HCT116 (cell line): ENCODE measurements around the gene ERBB2. TPM values are rescaled to one million over a fixed set of nuclear protein-coding genes. Genes with fewer than 3 reads are reported as not detected.
A peak's percentile ranks its signal among the peaks of the same experiment; 100 is the strongest.

Experiments
- ATAC-seq: fragments of 200-7000 bp; cut with Tn5 transposase; 2 replicates; pipeline ENCODE4 v1.9.1; 2020; ENCODE audit warnings: mild to moderate bottlenecking, moderate library complexity
- BruUV-seq: library from RNA; stranded (reverse); fragments of 400-500 nt; replicated peaks from 2 replicates; lab custom pipeline; 2021; lab: Mats Ljungman, UMichigan
- CTCF ChIA-PET: fragments of 300-600 bp; sonication (Branson Sonifier 250); formaldehyde crosslinking; loops from one replicate; lab custom pipeline; 2021; ENCODE audit warnings: antibody characterized with exemption; lab: Charles Lee
- POLR2A ChIA-PET: fragments of 300-600, 350-600 bp; sonication (Branson Sonifier 250); formaldehyde crosslinking; loops from one replicate; lab custom pipeline; 2021; ENCODE audit warnings: antibody characterized with exemption; lab: Charles Lee
- RAD21 ChIA-PET, 2 experiments: fragments of 300-600 bp; sonication (Branson Sonifier 250); formaldehyde crosslinking; loops; one replicate each; lab custom pipeline; 2023; ENCODE audit warnings: low total read pairs in 2 of 2; ENCODE audit not compliant: uncharacterized antibody in 2 of 2, unreplicated experiment in 2 of 2, low non-redundant PET in 1 of 2; lab: Charles Lee
- DNase-seq: peaks from one replicate; pipeline ENCODE4 v3.0.0-alpha.2; 2010; ENCODE audit warnings: low read depth, low spot score
- H2AFZ ChIP-seq: fragments of 200-600 bp; shearing (Covaris generic), sonication (generic); 2 replicates; pipeline ENCODE4 v1.6.1; 2017; ENCODE audit warnings: low read depth, mixed run types, mixed read lengths, antibody characterized with exemption, low read length; ENCODE audit not compliant: poor library complexity, severe bottlenecking
- H3K27ac ChIP-seq: 2 replicates; pipeline ENCODE4 v1.5.1; 2012; ENCODE audit warnings: low read depth, low read length
- H3K27me3 ChIP-seq: fragments of 200-600 bp; sonication (generic); 2 replicates; pipeline ENCODE4 v1.6.1; 2016; ENCODE audit warnings: mixed run types, low read length, mixed read lengths; ENCODE audit not compliant: insufficient read depth
- H3K36me3 ChIP-seq, 2 experiments: fragments of 200-500 bp in 1 of 2; fragments of 200-600 bp in 1 of 2; sonication (Bioruptor generic) in 1 of 2; sonication (generic) in 1 of 2; 2 replicates each; pipeline versions ENCODE4 v1.5.1 to v1.6.1; 2014 to 2016; ENCODE audit warnings: low read length in 2 of 2, inconsistent platforms in 1 of 2, mixed read lengths in 1 of 2, mixed run types in 1 of 2; ENCODE audit not compliant: insufficient read depth in 2 of 2, control insufficient read depth in 1 of 2
- H3K4me1 ChIP-seq, 2 experiments: fragments of 200-600 bp in 1 of 2; sonication (generic) in 1 of 2; 2 replicates each; pipeline versions ENCODE4 v1.5.1 to v1.6.1; 2012 to 2017; ENCODE audit warnings: low read length in 2 of 2, inconsistent platforms in 1 of 2, mild to moderate bottlenecking in 1 of 2, mixed read lengths in 1 of 2, mixed run types in 1 of 2, moderate library complexity in 1 of 2; ENCODE audit not compliant: insufficient read depth in 2 of 2, control insufficient read depth in 1 of 2
- H3K4me2 ChIP-seq: fragments of 200-600 bp; sonication (generic); 2 replicates; pipeline ENCODE4 v1.6.1; 2017; ENCODE audit warnings: mixed run types, low read length, mixed read lengths
- H3K4me3 ChIP-seq, 2 experiments: fragments of 200-600 bp in 1 of 2; sonication (generic) in 1 of 2; replicated peaks in 1 of 2; 2 replicates each; pipeline ENCODE4 v1.5.1; 2011 to 2016; ENCODE audit warnings: low read length in 2 of 2, control low read depth in 1 of 2, low read depth in 1 of 2, mild to moderate bottlenecking in 1 of 2, mixed read lengths in 1 of 2, mixed run types in 1 of 2
- H3K79me2 ChIP-seq: fragments of 200-600 bp; sonication (generic); 2 replicates; pipeline ENCODE4 v1.6.1; 2017; ENCODE audit warnings: mild to moderate bottlenecking, mixed run types, low read length, moderate library complexity, mixed read lengths; ENCODE audit not compliant: insufficient read depth
- H3K9ac ChIP-seq: fragments of 200-600 bp; sonication (generic); 2 replicates; pipeline ENCODE4 v1.6.1; 2016; ENCODE audit warnings: low read length, mixed read lengths
- H3K9me2 ChIP-seq: fragments of 200-600 bp; sonication (generic), shearing (Covaris generic); 2 replicates; pipeline ENCODE4 v1.6.1; 2017; ENCODE audit warnings: mixed run types, mild to moderate bottlenecking, moderate library complexity; ENCODE audit not compliant: insufficient read depth
- H3K9me3 ChIP-seq, 2 experiments: fragments of 200-500 bp in 1 of 2; fragments of 200-600 bp in 1 of 2; sonication (Bioruptor generic) in 1 of 2; sonication (generic) in 1 of 2; 2 replicates each; pipeline ENCODE4 v1.6.1; 2014 to 2017; ENCODE audit warnings: low read length in 2 of 2, mixed read lengths in 2 of 2, inconsistent platforms in 1 of 2, low read depth in 1 of 2, mild to moderate bottlenecking in 1 of 2, mixed run types in 1 of 2, moderate library complexity in 1 of 2; ENCODE audit not compliant: control insufficient read depth in 1 of 2, insufficient read depth in 1 of 2
- H4K20me1 ChIP-seq: fragments of 200-600 bp; sonication (generic), shearing (Covaris generic); 2 replicates; pipeline ENCODE4 v1.6.1; 2017; ENCODE audit warnings: mixed run types, mild to moderate bottlenecking, moderate library complexity; ENCODE audit not compliant: insufficient read depth
- ATF3 ChIP-seq: IDR thresholded peaks from 2 replicates; pipeline ENCODE4 v1.6.1; 2012
- CBX3 ChIP-seq: IDR thresholded peaks from 2 replicates; pipeline ENCODE4 v1.6.1; 2012; ENCODE audit warnings: low read depth
- CEBPB ChIP-seq: IDR thresholded peaks from 2 replicates; pipeline ENCODE4 v1.6.1; 2012; ENCODE audit warnings: low read depth
- CTCF ChIP-seq, 3 experiments: fragments of 200-600 bp in 1 of 3; sonication (generic) in 1 of 3; IDR thresholded peaks in 2 of 3; conservative IDR thresholded peaks in 1 of 3; 2 replicates each; pipeline ENCODE4 v1.5.1; 2012 to 2017; ENCODE audit warnings: low read depth in 2 of 3, low read length in 2 of 3, antibody characterized with exemption in 1 of 3, borderline replicate concordance in 1 of 3, control low read depth in 1 of 3, mild to moderate bottlenecking in 1 of 3, mixed read lengths in 1 of 3, mixed run types in 1 of 3, moderate library complexity in 1 of 3; ENCODE audit not compliant: insufficient read depth in 1 of 3
- EGR1 ChIP-seq: IDR thresholded peaks from 2 replicates; pipeline ENCODE4 v1.6.1; 2012; ENCODE audit warnings: low read depth
- EZH2 ChIP-seq: fragments of 200-600 bp; sonication (generic); IDR thresholded peaks from 2 replicates; pipeline ENCODE4 v1.6.1; 2017; ENCODE audit warnings: antibody characterized with exemption, mixed run types
- EZH2phosphoT487 ChIP-seq: fragments of 200-600 bp; IDR thresholded peaks from 2 replicates; pipeline ENCODE4 v1.6.1; 2018; ENCODE audit warnings: antibody characterized with exemption, borderline replicate concordance
- FOSL1 ChIP-seq: IDR thresholded peaks from 2 replicates; pipeline ENCODE4 v1.6.1; 2012; ENCODE audit warnings: low read depth
- POLR2A ChIP-seq: IDR thresholded peaks from 2 replicates; pipeline ENCODE4 v1.7.0; 2011; ENCODE audit warnings: borderline replicate concordance; ENCODE audit not compliant: insufficient read depth, insufficient read length; ENCODE audit errors: extremely low read depth
- POLR2AphosphoS5 ChIP-seq: IDR thresholded peaks from 2 replicates; pipeline ENCODE4 v1.6.1; 2011; ENCODE audit warnings: mild to moderate bottlenecking, low read depth, low read length, moderate library complexity
- RAD21 ChIP-seq: IDR thresholded peaks from 2 replicates; pipeline ENCODE4 v1.6.1; 2012; ENCODE audit warnings: low read depth, mild to moderate bottlenecking
- REST ChIP-seq: IDR thresholded peaks from 2 replicates; pipeline ENCODE4 v1.6.1; 2012; ENCODE audit warnings: low read depth
- SP1 ChIP-seq: IDR thresholded peaks from 2 replicates; pipeline ENCODE4 v1.6.1; 2012; ENCODE audit warnings: low read depth
- TCF7L2 ChIP-seq: IDR thresholded peaks from 2 replicates; pipeline ENCODE4 v1.7.0; 2011; ENCODE audit warnings: borderline replicate concordance, inconsistent platforms; ENCODE audit not compliant: insufficient read depth, insufficient read length; ENCODE audit errors: extremely low read depth
- ZBTB33 ChIP-seq: IDR thresholded peaks from 2 replicates; pipeline ENCODE4 v1.6.1; 2011; ENCODE audit warnings: mild to moderate bottlenecking, low read length, moderate library complexity; ENCODE audit not compliant: insufficient replicate concordance; ENCODE audit errors: extremely low read depth
- ZNF274 ChIP-seq: fragments of 200-500 bp; sonication (Bioruptor generic); IDR thresholded peaks from 2 replicates; pipeline ENCODE4 v1.6.1; 2014; ENCODE audit warnings: mild to moderate bottlenecking, low read depth, low read length, inconsistent platforms
- intact Hi-C: fragments of 100-400 bp; cut with micrococcal nuclease; formaldehyde crosslinking; loops from 2 replicates; pipeline ENCODE4 v1.10.0; 2022
- total RNA-seq: library from RNA; stranded (reverse); gene quantifications from one replicate; pipeline ENCODE4 v1.2.1, GENCODE V29; 2021; ENCODE audit not compliant: unreplicated experiment

ERBB2 gene
- total RNA-seq, 1 experiment from 2014 or later: 75.8 TPM

GRCh38 chr17:39706383-39706782 lies 6.5 kb downstream of the ERBB2 start:
- H3K9me3 ChIP-seq: no peaks in the 10 kb centered on the region
- peaks cover 50% of the 10 kb centered on the region for H3K79me2 ChIP-seq
- no peak for DNase-seq
- TF ChIP-seq POLR2A: no peak
- TF ChIP-seq ZNF274: no peak
- TF ChIP-seq RAD21: no peak
- no peak for TF ChIP-seq POLR2AphosphoS5
- no peak for TF ChIP-seq CTCF (IDR thresholded peaks at IDR 0.05 in 2 of 3, conservative IDR thresholded peaks at IDR 0.05 in 1 of 3; ENCODE audit: borderline replicate concordance in 1 of 3, insufficient read depth in 1 of 3, low read depth in 2 of 3, low read length in 2 of 3)
- no peak for TF ChIP-seq REST
- TF ChIP-seq ZBTB33: no peak
- no peak for TF ChIP-seq EZH2phosphoT487
- no peak for TF ChIP-seq ATF3
- no peak for TF ChIP-seq EGR1
- TF ChIP-seq TCF7L2: no peak
- TF ChIP-seq CBX3: no peak
- no peak for TF ChIP-seq SP1
- TF ChIP-seq FOSL1: no peak
- no peak for TF ChIP-seq EZH2
- TF ChIP-seq CEBPB: no peak
- TF ChIP-seq, all 23 proteins: peak for 0
- Histone ChIP-seq H2AFZ (no peak overlapping the region), H3K9ac (peak overlapping the region; percentile 53; the same call in 1 of the 2 replicates), H3K4me2 (peak overlapping the region; percentile 82), H3K4me3 (no peak overlapping the region; a peak in 1 of 4 replicates), H3K27me3 (no peaks in the 10 kb centered on the region), H3K36me3 (peaks cover 4 to 19% of the 10 kb centered on the region in 2 experiments; a peak in 2 of 4 replicates), H4K20me1 (no peaks in the 10 kb centered on the region), H3K9me2 (no peaks in the 10 kb centered on the region), H3K4me1 (peaks cover 32 to 47% of the 10 kb centered on the region in 2 experiments), H3K27ac (peak overlapping the region; percentile 61)
- ATAC-seq: no peak
- no TSS peak for BruUV-seq
- CTCF ChIA-PET: interaction anchor here (1.2 kb wide), 1 partner anchor 85 kb away, joined by 3 read pairs; no protein-coding TSS in a partner anchor
- POLR2A ChIA-PET: no interaction called here
- intact Hi-C loops: no loop called here
- RAD21 ChIA-PET: no interaction called here
